AML-193 (cell line): Measurements from ENCODE around the gene TPM2.

Source experiments
- DNase-seq, 2 experiments: peaks; one replicate each; lab custom pipeline; 2025; lab: John Stamatoyannopoulos, UW

The TPM2 gene

DNA sequence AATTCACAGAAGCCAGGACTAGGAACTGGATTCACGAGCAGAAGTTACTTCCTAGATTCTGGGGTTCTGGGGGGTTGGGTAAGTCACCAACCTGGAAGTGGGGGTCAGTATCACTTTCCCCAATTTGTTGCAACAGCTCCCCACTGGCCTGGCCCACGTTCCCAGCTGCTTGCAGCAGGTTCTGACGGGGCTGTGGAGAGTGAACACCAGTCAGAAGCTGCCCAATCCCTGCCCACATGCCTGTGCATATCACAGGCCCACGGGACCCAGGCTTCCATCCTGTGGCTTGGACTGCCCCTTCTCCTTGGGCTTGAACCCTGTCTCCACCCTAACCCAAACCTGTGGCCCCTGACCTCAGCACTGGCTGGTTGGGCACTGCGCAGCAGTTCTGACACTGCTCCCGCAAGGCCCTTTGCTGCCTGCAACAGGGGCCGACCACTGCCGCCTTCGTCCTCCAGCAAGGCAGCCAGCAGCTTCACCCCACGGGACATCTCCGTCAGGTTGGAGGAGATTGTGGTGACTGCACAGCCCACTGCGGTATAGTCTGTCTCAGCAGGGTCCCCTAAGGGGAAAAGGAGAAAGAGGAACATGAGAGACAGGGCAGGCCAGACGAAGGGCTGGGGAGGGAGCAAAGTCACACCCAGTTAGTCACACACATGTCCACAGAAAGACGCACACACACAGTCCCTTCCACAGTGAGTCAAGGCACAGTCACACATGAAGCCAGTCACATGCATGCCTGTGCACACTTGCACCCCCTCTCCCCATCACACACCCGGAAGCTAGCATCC, 29.2 kb upstream of the TPM2 start:
- no peak for DNase-seq

DNA sequence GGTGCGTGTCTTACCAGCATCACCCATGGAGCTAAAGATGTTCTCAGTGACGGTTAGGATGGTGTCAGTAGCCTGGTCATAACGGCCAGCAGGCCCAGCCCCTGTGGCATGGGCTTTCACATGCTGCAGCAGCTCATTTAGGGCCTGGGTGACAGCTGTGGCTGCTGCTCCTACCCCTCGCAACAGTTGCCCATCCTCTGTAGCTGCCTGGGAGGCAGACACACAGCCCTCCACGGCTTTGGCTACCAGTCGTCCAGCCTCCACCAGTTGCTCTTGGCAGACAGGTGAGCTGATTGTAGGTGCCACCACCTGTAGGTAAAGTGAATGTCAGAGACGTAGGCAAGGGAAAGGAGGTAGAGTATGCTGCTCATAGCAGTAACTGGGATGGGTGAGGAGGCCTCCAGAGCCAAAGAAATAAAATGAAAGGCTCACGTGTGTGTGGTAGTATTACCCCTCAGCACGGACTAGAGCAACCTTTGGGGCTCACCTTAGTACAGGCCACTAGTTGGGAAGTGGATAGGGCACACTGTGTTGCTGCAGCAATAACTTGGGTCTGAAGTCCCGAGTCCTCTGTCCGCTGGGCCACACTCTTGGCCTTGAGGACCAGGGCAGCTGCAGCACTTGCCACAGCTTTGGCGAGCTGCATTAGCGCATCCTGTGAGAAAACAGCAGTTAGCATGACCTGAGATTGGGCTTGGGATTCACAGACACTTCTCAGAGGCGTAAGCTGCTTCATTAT, 27.6 kb upstream of the TPM2 start:
- DNase-seq, result no peak

DNA sequence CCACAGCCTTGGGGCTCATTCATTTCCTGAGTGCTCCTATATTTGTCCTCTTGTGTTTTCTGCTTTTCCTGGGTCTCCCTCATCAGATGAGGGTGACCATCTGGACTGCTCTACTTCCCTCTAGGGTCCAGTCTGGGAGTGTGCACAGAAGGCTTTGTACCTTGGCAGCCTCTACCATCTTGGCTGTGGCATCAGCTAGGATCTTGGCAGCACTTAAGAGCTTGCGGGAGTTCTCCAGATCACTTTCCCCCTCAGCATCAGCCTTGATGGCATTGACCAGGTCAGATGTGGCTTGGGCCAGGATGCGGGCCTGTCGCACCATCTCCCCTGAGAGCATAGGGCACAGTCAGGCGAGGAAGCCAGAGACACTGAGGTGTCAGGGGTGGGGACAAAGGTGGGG, 26.5 kb upstream of the TPM2 start:
- DNase-seq, result no peak

DNA sequence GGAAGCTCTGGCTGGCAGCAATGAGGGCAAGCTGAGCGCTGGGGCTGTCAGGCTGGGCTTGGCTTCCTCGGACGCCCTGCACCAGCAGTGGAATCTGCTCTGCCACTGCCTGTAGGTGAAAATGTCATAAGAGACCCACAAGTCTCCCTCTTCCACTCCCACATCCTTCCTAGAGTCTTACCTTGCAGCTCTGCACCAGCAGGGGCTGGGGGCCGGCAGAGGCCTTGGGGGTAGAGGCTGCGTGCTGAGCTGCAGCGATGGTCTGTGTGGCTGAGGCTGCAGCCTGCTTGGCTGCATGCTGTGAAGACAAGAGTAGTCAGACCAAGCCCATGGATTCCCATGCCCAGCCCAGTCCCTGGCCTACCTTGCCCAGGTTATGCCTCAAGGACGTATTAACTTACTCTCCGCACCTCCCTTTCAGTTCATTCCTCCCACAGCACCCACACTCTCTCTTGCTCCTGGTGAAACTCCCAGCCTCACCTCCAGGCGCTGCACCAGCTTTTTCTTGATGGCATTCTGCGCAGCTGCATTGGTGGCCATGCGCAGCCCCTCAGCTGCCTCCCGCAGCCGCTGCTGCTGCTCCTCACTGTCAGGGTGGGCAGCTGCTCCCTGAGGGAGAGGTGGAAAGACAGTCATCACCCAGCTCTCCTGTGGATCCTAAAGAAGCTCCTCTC, 25.0 kb upstream of the TPM2 start:
- DNase-seq, result no peak

DNA sequence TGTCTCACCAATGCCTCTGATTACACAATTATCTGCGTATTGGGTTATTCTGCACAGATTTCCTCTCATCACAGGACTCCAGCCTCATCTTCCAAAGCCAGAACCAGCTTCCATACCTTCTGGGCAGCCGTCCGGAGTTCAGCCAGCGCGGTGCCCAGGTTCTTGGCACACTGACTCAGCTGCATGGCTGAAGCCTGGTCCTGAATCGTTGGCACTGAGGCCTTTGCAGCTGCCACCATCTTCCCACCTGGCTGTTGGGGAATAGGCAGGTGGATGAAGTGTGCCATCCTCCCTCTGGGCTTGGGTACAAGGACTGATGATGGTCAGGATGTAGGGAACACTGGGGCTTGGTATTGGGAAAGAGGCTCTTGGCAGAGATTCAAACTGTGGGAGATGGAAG, 24.4 kb upstream of the TPM2 start:
- no peak for DNase-seq

DNA sequence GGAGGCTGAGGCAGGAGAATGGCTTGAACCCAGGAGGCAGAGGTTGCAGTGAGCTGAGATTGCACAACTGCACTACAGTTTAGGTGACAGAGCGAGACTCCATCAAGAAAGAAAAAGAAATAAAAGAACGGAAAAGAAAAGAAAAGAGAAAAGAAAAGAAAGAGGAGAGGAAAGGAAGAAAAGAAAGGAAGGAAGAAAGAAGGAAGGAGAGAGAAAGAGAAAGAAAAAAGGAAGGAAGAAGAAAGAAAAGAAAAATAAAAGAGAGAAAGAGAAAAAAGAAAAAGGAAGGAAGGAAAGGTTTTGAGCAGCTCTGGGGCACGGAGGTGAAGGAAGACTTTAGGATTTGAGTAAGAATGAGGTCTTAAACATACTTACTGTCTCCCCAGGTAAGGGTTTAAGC, 23.9 kb upstream of the TPM2 start:
- DNase-seq, result no peak

DNA sequence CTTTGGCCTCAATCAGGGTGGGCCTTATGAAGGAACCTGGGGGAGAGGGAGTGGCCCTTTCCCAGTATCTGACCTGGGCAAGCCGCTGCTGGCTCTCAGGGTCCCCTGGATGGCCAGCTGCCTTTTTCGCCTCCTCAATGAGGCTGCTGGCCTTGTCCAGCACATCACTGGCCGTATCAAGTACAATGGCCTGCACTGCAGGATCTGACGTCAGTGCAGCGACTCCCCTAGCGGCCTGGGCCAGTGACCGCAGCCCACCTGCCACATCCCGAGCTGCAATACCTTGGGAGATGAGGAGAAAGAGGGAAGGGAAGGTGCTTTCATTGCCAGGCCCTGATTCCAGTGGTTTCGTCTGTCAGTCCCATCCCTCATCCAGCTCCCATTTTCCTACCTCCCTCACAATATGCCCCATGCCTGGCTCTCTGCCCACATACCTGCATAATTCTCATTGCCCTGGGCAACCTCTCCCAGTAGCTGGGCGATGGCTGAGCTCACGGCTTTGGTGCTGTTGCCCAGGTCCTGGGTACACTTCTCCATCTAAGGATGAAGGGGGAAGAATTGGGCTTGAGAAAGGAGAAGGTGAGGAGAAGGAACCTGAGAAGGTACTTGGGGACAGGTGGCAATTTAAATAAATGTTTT, 23.2 kb upstream of the TPM2 start:
- no peak for DNase-seq

DNA sequence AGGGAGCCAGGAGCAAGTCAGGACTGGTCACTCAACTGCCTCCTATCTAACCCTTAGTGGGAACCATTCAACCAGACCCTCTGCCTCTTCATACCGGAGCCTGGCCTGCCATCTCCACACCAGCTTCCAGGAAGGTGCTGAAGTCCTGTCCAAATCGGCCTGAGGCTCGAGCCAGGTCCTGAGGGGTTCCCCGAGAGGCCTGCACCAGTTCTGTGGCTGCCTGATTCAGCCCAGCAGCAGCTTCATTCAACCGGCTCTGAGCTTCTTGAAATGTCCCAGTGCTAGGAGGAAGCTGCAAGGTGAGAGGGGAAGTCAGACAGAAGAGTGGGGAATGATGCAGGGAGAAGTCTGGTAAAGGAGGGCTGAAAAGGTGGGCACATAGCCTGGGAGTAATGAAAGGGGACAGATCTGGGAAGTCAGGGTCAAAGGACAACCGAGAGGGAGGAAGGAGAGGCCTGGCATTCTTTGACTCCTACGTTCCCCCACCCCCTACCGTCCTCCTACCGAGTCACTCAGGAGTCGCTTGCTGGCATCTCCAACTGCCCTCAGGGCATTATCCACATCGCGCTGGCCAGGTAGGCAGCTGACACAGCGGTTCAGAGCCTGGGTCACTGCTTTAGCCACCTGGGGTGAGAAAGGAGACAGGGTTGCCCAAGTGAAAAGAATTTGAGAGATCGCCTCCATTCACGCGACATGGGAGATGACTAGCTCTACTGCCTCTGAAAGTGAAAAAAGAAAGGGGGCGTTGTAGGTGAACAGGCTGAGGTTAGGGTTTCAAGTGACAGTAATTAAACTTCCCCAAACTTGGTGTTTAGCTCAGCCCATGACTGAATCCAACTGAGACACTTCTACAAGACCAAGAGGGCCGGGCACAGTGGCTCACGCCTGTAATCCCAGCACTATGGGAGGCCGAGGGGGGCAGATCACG, 22.0 kb upstream of the TPM2 start:
- DNase-seq, result no peak

DNA sequence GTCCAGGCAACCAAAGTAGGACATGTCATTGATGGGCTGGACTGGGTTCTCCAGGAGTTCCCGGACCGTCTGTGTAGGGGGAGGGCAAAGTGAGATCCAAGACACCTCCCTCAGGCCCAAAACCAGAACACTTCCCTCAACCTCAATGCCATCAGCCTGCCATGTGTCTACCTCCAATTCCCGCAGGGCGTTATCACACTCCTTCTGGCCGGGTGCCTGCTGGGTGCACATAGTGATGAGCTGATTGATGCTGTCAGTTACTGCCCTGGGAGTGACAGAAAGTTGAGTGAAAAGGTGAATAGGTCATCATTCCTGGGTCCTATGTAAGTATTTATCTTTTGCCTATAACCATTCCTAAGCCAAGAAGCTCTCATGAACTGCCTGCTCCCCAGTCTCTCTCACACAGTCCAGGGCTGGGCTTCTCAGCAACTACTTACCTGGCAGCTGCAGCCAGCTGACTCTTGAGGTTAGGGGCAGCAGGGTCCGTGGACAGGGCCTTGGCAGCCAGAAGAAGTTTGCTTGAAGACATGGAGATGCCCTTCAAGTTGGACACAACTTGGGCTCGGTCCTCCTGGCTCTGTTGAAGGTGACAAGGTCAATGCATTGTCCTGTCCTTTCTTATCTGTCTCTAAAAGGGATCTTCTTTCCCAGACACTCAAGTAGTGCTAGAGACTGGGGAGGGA, 21.2 kb upstream of the TPM2 start:
- no peak for DNase-seq

DNA sequence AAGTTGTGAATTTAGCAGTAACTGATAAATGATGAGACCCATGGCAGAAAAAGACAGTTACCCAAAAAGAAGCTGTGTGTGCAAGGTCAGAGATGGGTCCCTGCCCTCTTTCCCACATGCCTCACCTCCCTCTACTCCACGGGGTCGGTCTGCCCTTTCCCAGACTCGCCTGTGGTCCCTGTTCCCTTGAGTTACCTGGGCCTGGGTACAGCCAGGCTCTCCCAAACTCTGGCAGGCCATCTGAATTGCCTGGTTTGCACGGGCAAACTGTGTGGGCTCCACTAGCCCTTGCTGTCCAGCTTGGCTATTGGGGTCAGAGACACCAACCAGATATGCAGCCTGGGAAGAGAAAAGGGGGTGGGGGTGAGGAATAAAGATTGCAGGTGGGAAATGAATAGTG, 18.4 kb upstream of the TPM2 start:
- no peak for DNase-seq

DNA sequence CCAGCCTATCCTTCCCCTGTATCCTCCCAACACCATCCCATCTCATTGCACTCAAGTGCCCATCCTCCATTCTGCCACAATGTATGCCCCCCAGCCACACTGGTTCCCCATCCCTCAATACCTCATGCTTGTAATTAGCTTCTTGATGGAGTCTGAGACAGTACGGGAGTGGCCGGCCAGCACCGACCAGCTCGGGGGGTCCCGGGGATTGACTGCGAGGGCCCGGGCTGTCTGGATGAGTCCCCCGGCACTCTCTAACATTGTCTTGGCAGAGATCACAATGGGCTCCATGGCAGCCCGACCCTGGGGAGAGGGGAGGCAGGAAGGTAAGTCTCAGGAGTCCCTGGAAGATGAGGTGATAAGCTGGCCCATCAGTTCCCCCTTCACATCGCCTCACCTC, 17.2 kb upstream of the TPM2 start:
- no peak for DNase-seq

DNA sequence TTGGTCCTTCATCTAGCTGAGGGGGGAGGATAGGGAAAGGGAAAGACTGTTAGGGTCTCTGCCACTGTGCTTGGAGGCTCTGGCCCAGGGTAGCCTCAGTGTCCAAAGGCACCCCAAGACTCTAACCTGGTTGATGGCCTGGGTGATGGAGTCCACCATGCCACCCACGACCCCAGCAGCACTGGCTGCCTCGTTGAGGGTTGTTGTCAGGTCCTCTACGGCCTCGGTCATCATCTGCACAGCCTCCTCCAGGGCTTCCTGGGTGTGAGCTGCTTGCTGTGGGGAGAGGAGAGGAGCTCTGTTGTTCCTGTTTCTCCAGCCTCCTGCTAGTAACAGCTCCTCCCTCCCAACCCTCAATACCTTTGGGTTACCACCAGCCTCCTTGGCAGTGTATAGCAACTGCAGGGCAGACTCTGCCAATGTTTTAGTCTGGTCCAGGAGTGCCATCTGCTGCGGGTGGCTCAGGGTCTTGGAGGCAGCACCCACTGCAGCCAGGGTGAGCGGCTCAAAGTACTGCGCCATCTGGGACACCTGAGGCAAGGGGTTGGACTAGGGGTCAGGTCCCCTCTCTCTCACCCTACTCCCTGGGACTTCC, 16.2 kb upstream of the TPM2 start:
- no peak for DNase-seq

DNA sequence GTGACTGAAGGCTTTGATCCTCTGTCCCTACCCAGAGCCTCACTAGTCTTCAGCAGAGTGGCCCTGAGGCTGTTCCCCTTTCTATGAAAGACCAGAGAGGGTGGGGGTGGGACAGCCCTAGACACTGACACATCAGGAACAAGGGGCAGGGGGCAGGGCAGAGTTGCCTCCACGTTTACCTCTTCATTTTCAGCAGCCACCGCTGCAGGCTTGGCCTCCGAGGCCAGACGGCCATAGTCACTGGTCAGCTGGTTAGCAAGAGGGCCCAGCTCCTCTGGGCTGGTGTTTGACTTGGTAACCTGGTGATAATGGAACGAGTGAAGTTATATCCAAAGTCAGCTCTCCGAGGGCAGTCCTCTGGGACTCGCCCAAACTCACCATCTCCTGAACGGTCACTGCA, 15.6 kb upstream of the TPM2 start:
- peak in 1 of 2 experiments; percentile 20 for DNase-seq

DNA sequence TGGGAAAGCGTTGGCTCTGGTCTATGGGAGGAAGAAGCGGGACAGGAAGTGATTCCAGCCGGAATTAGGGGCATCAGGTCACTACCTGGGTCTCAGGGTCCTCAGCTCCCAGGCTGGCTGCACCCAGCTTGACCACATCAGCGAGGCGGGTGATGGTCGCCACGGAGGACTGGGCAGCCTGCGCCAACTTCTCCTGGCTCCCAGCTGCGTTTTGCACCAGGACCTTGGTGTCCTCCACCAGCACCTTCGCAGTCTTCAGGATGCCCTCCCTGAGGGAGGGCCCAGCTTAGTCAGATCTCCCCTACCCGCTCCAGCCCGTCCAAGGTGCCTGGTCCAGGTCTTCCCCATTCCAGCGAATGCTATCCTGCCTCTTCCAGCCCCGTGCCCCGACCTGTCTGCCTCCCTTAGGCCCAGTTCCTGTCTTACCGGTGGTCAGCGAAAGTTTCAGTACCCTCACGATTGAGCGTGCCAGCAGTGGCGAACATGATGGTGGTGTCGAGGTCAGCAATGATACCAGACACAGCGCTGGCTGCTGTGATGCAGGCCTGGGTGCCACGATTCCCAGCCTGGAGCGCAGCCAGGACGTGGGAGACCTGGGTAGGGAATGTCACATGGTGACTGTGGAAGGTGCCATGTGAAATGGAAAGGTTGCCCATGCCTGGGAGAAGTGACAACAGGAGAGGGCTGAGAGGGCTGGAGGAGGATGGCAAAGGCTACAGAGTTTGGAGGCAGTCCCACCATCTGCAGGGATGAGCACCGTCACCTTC, 14.4 kb upstream of the TPM2 start:
- DNase-seq, result no peak

DNA sequence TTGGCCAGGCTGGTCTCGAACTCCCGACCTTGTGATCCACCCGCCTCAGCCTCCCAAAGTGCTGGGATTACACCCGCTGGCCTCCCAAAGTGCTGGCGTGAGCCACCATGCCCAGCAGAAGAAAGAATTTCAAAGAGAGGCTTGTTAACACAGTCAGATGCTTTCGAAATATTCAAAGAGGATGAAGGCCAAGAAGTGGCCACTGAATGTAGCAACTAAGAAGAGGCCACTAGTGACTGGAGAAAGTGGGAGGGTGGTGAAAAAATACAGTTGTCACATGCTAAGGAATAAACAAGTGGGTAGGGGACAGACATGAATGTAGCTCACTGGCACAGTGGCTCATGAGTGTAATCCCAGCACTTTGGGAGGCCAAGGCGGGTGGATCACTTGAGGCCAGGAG, 13.0 kb upstream of the TPM2 start:
- no peak for DNase-seq

DNA sequence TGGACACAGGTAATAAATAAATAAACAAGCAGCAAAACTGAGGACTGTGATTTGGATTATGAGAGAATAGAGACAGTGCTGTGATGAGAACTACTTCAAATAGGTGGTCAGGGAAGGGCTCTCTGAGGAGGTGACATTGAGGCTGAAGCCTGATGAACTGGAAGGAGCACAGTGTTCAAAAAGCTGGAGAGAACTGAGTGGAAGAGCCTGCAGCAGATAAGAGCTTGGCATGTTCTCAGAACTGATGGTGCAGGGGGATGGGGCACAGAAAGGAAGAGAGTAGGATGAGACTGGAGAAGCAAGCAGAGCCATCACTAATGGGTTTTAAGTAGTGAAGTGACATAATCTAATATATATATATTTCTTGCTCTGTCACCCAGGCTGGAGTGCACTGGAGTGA, 11.2 kb upstream of the TPM2 start:
- DNase-seq, result no peak

DNA sequence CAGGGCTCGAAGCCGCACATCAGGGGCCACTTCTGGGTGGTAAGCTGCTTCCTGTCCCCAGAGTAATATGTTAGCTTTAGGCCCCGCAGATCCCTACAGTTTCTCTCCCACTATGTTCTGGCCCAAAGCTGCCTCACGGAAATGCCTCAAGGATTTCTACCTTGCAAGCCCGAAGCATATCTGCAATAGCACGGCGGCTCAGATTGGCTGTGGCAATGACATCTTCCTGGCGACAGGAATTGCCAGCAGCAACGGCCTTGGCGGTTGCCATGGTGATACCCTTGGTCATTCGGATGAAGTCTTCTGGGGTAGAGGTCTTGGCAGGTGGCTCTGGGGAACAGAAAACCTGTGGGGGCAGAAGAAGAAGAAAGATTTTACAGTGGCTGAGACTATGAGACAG, 10.3 kb upstream of the TPM2 start:
- no peak for DNase-seq

DNA sequence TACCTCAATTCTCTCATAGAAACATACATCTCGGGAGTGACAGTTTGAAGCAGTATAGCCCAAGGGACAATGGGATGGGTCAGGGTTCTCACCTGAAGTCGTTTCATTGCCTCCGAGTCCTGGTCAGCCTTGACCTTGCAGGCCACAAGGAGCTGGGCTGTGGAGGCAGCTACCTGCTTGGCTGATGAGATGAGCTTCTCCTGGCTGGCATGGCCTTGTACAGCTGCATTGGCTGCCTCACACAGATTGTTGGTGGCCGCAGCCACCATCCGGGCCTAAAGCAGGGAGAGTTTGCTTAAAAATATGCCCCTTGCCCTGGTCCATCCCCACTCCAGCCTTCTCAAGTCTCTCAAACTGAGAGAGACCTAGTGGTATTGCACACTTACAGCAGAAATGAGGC, 8.5 kb upstream of the TPM2 start:
- no peak for DNase-seq

DNA sequence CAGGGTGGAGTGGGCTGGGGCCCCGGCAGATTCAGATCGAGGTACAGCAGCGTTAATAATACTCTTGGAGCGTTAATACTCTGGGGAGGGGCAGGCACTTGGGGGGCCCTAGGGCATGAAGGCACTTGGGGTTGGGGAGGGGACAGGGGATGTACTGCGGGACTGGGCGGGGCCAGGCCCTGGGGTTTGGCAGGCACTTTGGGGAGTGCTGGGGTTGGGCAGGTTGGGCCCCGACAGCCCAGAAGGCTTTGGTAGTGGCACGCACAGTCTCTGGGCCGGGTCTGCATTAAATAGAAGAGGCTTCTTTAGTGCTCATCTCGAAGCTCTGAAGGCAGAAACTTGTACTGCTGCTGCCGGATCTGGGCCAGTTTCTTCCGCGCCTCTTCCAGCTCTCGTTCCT, 7.8 kb upstream of the TPM2 start:
- DNase-seq, result no peak
